ENCODE data around the gene BNC2. TPM values are rescaled to one million over a fixed set of nuclear protein-coding genes. Genes with fewer than 3 reads are reported as not detected.

Gene BNC2
- total RNA-seq, 1 donor from 2014 or later = 5.4 TPM

GRCh38 chr9:16530669-16531642 lies 339.5 kb downstream of the BNC2 start:
- Mint-ChIP-seq H3K4me1 (no peaks in the 10 kb centered on the region), H3K27ac (ENCODE audit: unreplicated experiment) (no peak overlapping the region), H3K9me3 (no peaks in the 10 kb centered on the region), H3K27me3 (ENCODE audit: low read depth) (no peaks in the 10 kb centered on the region), H3K4me3 (no peak overlapping the region), H3K36me3 (ENCODE audit: low read depth) (no peaks in the 10 kb centered on the region)
- DNase-seq (ENCODE audit: low read depth, low spot score) = no peak
- no peak for TF ChIP-seq CTCF (conservative IDR thresholded peaks at IDR 0.05)

GRCh38 chr9:16527573-16527972 lies 342.9 kb downstream of the BNC2 start:
- Mint-ChIP-seq H3K4me1 (peaks cover 3% of the 10 kb centered on the region), H3K27me3 (ENCODE audit: low read depth) (no peaks in the 10 kb centered on the region)
- no peak for TF ChIP-seq CTCF (conservative IDR thresholded peaks at IDR 0.05)

GRCh38 chr9:16526380-16526779 lies 344.1 kb downstream of the BNC2 start:
- no peak for DNase-seq (ENCODE audit: low read depth, low spot score)
- no peaks in the 10 kb centered on the region for H3K27me3 Mint-ChIP-seq (ENCODE audit: low read depth)
- H3K4me1 Mint-ChIP-seq = peaks cover 15% of the 10 kb centered on the region
- H3K4me3 Mint-ChIP-seq = no peak overlapping the region
- peaks cover 6% of the 10 kb centered on the region for H3K9me3 Mint-ChIP-seq
- H3K36me3 Mint-ChIP-seq (ENCODE audit: low read depth) = no peaks in the 10 kb centered on the region
- no peak overlapping the region for H3K27ac Mint-ChIP-seq (ENCODE audit: unreplicated experiment)
- TF ChIP-seq CTCF (conservative IDR thresholded peaks at IDR 0.05) = no peak

More at GRCh38 chr9:16527573-16527972, 342.9 kb downstream of the BNC2 start:
- H3K4me3 Mint-ChIP-seq = no peak overlapping the region
- H3K27ac Mint-ChIP-seq (ENCODE audit: unreplicated experiment) = no peak overlapping the region
- H3K36me3 Mint-ChIP-seq (ENCODE audit: low read depth) = no peaks in the 10 kb centered on the region
- no peaks in the 10 kb centered on the region for H3K9me3 Mint-ChIP-seq
- DNase-seq (ENCODE audit: low read depth, low spot score) = no peak

GRCh38 chr9:16524823-16525222 lies 345.6 kb downstream of the BNC2 start:
- no peak for TF ChIP-seq CTCF (conservative IDR thresholded peaks at IDR 0.05)
- H3K27me3 Mint-ChIP-seq (ENCODE audit: low read depth) = no peaks in the 10 kb centered on the region
- peaks cover 6% of the 10 kb centered on the region for H3K9me3 Mint-ChIP-seq
- H3K27ac Mint-ChIP-seq (ENCODE audit: unreplicated experiment) = no peak overlapping the region
- H3K36me3 Mint-ChIP-seq (ENCODE audit: low read depth) = no peaks in the 10 kb centered on the region
- no peak for DNase-seq (ENCODE audit: low read depth, low spot score)
- H3K4me3 Mint-ChIP-seq = no peak overlapping the region
- peaks cover 18% of the 10 kb centered on the region for H3K4me1 Mint-ChIP-seq

GRCh38 chr9:16524078-16524477 lies 346.4 kb downstream of the BNC2 start:
- TF ChIP-seq CTCF (conservative IDR thresholded peaks at IDR 0.05) = no peak
- Mint-ChIP-seq H3K36me3 (ENCODE audit: low read depth) (no peaks in the 10 kb centered on the region), H3K27ac (ENCODE audit: unreplicated experiment) (no peak overlapping the region), H3K27me3 (ENCODE audit: low read depth) (no peaks in the 10 kb centered on the region), H3K4me3 (no peak overlapping the region), H3K9me3 (peaks cover 6% of the 10 kb centered on the region), H3K4me1 (peaks cover 21% of the 10 kb centered on the region)
- DNase-seq (ENCODE audit: low read depth, low spot score) = no peak
